GM19324 (cell line): ENCODE results near the gene NEUROD4.
"Not testable (repeated sequence)": the region's sequence is repeated elsewhere in the genome, so short reads cannot be mapped to it uniquely, and the experiment has no call there.

Experiments
- ATAC-seq: cut with Tn5 transposase; IDR thresholded peaks from one replicate; pipeline ENCODE4 v1.9.1; 2021; ENCODE audit warnings: mild to moderate bottlenecking, moderate library complexity; ENCODE audit not compliant: unreplicated experiment, low FRiP score

NEUROD4 gene, protein sequence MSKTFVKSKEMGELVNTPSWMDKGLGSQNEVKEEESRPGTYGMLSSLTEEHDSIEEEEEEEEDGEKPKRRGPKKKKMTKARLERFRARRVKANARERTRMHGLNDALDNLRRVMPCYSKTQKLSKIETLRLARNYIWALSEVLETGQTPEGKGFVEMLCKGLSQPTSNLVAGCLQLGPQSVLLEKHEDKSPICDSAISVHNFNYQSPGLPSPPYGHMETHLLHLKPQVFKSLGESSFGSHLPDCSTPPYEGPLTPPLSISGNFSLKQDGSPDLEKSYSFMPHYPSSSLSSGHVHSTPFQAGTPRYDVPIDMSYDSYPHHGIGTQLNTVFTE

GRCh38 chr12:55019784-55020183, at the start of gene NEUROD4:
NEUROD4 (plus strand) TSS chr12:55019974; CDS start chr12:55026440, 6,466 bp downstream.
- no peak for ATAC-seq

- ATAC-seq: no peak
Observed at GRCh38 chr12:54970741-54971140, 49.0 kb upstream of the NEUROD4 start.

- no peak for ATAC-seq
Observed at GRCh38 chr12:54973556-54973955, 46.2 kb upstream of the NEUROD4 start.

DNA sequence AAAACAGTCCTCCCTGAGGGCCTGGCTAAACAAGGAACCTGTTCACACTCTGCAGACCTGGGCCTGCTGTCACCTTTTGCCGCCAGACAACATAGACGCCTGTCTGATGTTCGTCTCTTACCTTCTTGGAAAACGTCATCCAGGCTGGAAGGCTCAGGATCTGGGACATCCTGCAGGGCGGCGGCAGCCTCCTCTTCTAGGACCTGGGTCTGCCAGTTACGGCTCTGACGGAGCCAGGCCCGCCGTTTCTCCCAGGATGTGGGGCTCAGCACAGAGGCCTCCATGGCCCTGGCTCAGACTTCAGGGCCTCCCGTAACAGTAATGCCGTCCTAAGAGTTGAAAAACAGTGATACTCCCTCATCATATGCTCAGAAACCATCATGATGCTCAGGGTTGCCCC, 45.5 kb upstream of the NEUROD4 start:
- no peak for ATAC-seq

- ATAC-seq: no peak
Observed at GRCh38 chr12:54975272-54975671, 44.5 kb upstream of the NEUROD4 start.

- no peak for ATAC-seq
Observed at GRCh38 chr12:54975875-54976274, 43.9 kb upstream of the NEUROD4 start.

DNA sequence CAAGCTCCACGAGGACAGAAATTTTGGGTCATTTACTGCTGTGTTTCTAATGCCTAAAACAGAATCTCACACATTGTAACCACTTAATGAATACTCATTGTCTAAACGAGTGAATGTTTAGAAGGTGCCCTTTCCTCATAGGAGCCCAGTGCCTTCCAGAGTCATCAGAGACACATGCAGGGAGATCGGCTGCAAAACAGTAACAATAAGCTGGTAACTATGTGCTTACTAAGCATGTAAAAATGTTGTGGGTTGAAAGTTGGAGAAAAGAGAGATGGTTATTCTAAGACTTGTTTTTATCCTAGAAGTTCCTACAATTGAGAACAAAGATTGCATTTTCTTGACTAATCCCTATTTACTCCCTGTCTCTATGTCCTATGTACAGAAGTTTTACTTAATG, 42.6 kb upstream of the NEUROD4 start:
- no peak for ATAC-seq

DNA sequence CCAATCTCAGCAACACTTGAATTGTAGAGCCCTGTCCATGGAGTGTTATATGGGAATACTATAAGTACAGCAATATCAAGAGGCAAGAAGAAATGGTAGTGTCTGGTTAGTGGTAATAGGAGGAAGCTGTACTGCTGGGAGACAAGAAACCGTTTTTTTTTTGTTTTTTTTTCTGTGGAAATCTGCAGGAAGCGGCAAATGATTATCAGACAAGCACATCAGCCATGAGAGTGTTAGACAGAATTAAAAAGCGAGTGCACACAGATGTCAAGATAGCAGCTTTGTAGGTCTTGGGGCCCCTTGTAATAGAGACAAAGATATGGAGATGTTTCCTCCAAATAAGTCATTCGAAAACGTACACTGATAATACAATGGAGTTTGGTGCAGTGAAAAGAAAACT, 41.9 kb upstream of the NEUROD4 start:
- no peak for ATAC-seq

DNA sequence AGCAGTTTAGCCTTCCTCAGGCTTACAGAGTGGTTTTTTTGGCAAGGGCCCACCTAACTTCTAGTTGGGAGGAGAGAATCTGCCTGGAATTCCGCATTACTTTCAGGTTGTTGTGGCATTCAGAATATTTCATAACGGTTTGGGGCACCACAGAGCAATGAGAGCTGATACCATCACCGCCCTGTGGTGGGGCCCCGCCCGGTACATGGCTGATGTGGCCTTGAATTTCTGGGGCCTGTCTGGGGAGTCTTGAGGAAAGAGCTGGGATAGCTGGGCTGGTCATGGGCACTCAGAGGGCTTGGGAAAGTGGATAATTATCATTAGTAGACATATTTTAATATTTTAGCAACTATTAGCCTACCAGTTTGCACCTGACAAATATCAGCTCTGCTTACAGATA, 39.4 kb upstream of the NEUROD4 start:
- ATAC-seq: no peak

DNA sequence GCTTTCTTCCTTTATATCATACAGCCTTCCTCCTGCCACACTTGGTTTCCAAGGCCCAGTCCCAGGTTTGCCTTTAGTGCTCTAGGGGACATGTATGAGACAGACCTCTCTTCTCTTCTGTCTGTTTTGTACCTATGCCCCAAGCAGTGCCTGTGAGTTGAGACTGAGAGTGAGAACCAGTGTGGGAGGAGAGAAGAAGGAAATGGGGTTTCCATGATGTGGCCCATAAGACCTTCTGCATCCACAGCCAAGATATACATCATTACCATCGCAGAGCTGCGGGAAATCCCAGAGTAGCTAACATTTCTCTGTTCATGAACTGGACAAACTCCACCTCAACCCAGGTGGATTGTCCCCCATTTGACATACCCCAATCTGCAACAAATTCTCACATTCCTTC, 38.0 kb upstream of the NEUROD4 start:
- ATAC-seq: no peak

DNA sequence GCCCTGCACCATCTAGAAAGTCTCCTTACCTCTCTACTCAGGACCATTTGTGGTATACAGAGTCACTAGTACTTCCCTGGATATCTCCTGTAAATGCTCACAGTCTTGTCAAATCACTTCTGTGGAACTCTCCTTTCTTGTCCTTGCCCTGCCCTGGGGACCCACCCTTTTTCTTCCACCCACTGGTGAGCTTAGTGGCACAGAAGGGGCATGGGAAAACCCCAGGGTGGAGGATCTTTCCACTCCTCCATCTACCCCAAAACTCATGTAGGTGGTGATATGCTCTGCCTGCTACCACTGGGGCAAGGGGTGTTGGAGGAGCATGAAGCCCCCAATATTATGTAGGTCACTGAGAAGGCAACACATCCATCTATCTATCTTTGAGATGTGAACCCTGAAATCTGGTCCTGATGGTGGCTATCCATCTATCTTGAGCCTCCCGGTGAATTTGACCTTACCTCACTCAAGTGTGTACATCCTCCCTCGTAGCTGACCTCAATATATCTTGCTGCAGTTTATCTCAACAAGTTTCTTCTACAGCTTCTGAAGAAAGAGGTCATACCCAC, 36.2 kb upstream of the NEUROD4 start:
- ATAC-seq: no peak

- peak; percentile 97 for ATAC-seq
Observed at GRCh38 chr12:54984658-54985376, 35.0 kb upstream of the NEUROD4 start, which contains the start of gene TESPA1. TESPA1 (minus strand) TSS chr12:54984762; CDS start chr12:54974562, 10,200 bp downstream.

- ATAC-seq: not testable (repeated sequence)
Observed at GRCh38 chr12:54986773-54987172, 33.0 kb upstream of the NEUROD4 start.

DNA sequence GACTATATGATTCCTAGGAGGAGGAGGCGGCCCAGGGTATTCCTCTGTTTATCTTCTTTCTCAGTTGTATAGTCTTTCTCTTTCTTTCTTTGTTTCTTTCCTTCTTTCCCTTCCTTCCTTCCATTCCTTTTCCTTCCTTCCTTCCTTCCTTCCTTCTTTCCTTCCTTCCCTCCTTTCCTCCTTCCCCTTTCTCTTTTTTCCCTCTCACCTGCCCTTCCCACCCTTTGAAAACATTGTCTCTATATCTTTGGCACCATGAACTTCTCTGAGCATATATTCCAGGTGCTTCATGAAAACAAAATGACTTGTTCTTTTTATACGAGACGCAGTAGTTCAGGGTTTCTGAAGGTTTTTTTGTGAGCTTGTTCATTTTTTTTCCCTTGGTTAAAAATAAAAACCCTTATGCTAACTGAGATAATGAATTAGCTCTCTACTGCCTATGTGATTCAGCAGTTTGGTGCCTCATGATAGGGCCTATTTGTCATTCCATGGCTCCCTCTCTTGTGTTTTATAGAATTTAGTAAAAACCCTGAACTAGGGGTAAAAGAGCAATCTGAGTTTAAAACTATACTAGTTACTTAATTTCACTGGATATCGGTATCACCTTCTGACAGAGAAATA, 32.1 kb upstream of the NEUROD4 start:
- ATAC-seq: no peak

- peak; percentile 47 for ATAC-seq
Observed at GRCh38 chr12:54988402-54989054, 31.2 kb upstream of the NEUROD4 start.

GRCh38 chr12:54989829-54990228, 29.9 kb upstream of the NEUROD4 start:
- ATAC-seq: no peak

- peak; percentile 73 for ATAC-seq
Observed at GRCh38 chr12:54991161-54991990, 28.4 kb upstream of the NEUROD4 start.

DNA sequence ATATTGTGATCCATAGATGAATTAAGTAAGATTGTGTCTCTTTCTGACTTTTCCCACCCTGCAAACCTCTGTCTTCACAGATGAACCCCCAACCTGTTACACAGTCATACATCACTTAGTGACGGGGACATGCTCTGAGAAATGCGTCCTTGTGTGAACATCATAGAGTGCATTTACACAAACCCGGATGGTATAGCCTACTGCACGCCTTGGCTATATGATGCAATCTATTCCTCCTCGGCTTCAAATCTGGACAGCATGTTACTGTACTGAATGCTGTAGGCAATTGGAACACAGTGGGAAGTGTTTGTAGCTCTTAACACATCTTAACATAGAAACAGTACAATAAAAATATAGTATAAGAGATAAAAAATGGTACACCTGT, 27.8 kb upstream of the NEUROD4 start:
- no peak for ATAC-seq

- ATAC-seq: peak; percentile 41
Observed at GRCh38 chr12:54993181-54993835, 26.5 kb upstream of the NEUROD4 start.
